Breast epithelium (tissue), 4 donors: ENCODE results near the gene FSIP1. TPM values are rescaled to one million over a fixed set of nuclear protein-coding genes. Genes with fewer than 3 reads are reported as not detected.
A peak's percentile ranks its signal among the peaks of the same experiment; 100 is the strongest.

ENCODE experiments used
- DNase-seq, 2 donors: peaks; one replicate each; pipeline ENCODE4 v3.0.0-alpha.2; 2019; ENCODE audit warnings: low spot score in 2 of 2
- H3K27ac ChIP-seq, 2 donors: fragments of 200-600 bp; sonication (generic) in 1 of 2; one replicate each; pipeline ENCODE4 v1.5.1; 2016 to 2019; ENCODE audit warnings: mild to moderate bottlenecking in 1 of 2
- H3K27me3 ChIP-seq, 2 donors: fragments of 200-600 bp; sonication (generic) in 1 of 2; one replicate each; pipeline versions ENCODE4 v1.5.1 to v1.6.0; 2017 to 2019; ENCODE audit warnings: control low read depth in 1 of 2, mild to moderate bottlenecking in 1 of 2
- H3K36me3 ChIP-seq: fragments of 200-600 bp; one replicate; pipeline ENCODE4 v1.5.1; 2019
- H3K4me1 ChIP-seq, 2 donors: fragments of 200-600 bp; sonication (generic); one replicate each; pipeline ENCODE4 v1.5.1; 2016 to 2019; ENCODE audit warnings: control low read depth in 1 of 2
- H3K4me3 ChIP-seq, 3 donors: fragments of 200-600 bp; sonication (generic); 1 replicate in 2 of 3; 2 replicates in 1 of 3; pipeline ENCODE4 v1.5.1; 2016 to 2019; ENCODE audit warnings: mild to moderate bottlenecking in 3 of 3, moderate library complexity in 2 of 3
- H3K9me3 ChIP-seq, 2 donors: fragments of 200-600 bp; sonication (generic) in 1 of 2; one replicate each; pipeline ENCODE4 v1.5.1; 2016 to 2019; ENCODE audit warnings: control low read depth in 1 of 2
- POLR2A ChIP-seq: fragments of 450-650 bp; IDR thresholded peaks from one replicate; pipeline ENCODE4 v1.6.1; 2016; ENCODE audit warnings: antibody characterized with exemption, mild to moderate bottlenecking, moderate library complexity
- POLR2AphosphoS5 ChIP-seq, 3 donors: sonication (generic); formaldehyde crosslinking; IDR thresholded peaks; one replicate each; pipeline ENCODE4 v1.6.1; 2017; ENCODE audit warnings: antibody characterized with exemption in 3 of 3
- intact Hi-C: fragments of 100-400 bp; cut with DNase I; formaldehyde crosslinking; loops from one replicate; pipeline ENCODE4 v1.15.1; 2023; ENCODE audit warnings: low total_unique reads
- total RNA-seq, 3 donors: library from RNA; depleted of rRNA; stranded (reverse); fragments of >200 nt; gene quantifications; one replicate each; pipeline ENCODE4 v1.1.0, GENCODE V29; 2016
- TF ChIP-seq, protein P1 (sequence below), 3 donors: fragments of 450-650 bp; IDR thresholded peaks; one replicate each; pipeline ENCODE4 v1.5.1; 2016 to 2017; ENCODE audit warnings: antibody characterized with exemption in 3 of 3, mild to moderate bottlenecking in 3 of 3, moderate library complexity in 3 of 3

FSIP1 gene
- total RNA-seq, 3 donors from 2014 or later, result 0.32 to 23.3 (median 16.2) TPM

DNA sequence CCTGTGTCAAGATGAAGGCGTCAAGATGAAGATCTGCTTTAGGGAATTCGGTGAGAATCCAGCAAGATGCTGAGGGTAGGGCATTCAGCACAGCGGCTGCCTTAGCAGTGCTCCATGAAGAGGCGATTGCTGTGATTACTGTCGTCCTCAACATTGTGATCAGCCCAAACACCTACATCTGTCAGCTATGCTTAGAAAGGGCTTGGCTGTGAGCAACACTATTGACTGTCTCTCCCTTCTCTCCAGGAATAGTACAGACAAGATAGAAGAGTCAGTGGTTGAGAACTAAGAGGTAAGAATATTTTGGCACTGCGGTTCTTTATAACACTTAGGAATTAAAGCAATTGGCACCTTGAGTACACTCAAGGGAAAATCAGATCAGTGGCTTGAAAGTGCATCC lies 110.5 kb downstream of the FSIP1 start:
- intact Hi-C loops, result no loop called here
- H3K36me3 ChIP-seq, result no peaks in the 10 kb centered on the region
- no peak overlapping the region for H3K27ac ChIP-seq
- DNase-seq, result no peak
- H3K9me3 ChIP-seq, result no peaks in the 10 kb centered on the region
- H3K4me1 ChIP-seq, result no peaks in the 10 kb centered on the region
- no peaks in the 10 kb centered on the region for H3K27me3 ChIP-seq
- no peak overlapping the region for H3K4me3 ChIP-seq
- no peak for TF ChIP-seq POLR2A

DNA sequence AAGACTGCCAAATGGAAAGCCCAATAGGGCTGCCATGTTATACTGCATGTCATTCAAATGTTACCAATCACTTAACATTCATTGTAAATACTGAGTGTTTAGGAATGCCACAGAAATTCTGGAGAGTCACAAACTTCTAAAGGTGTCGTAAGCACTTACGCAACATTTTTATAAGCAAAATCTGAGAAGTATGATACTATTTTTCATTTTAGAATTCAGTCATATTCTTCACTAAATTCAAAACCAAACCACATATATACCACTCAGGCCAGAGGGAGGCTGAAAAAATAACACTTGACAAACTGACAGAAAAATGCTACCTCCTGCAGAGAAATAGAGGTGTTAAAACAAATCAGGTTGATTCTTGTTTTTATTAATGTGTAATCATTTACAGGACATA lies 112.0 kb downstream of the FSIP1 start:
- Histone ChIP-seq H3K4me1 (no peaks in the 10 kb centered on the region), H3K4me3 (no peak overlapping the region), H3K27ac (no peak overlapping the region), H3K27me3 (no peaks in the 10 kb centered on the region), H3K36me3 (no peaks in the 10 kb centered on the region), H3K9me3 (no peaks in the 10 kb centered on the region)
- TF ChIP-seq POLR2AphosphoS5 (IDR thresholded peaks at IDR 0.05), result no peak
- no peak for TF ChIP-seq POLR2A
- TF ChIP-seq, protein P1, sequence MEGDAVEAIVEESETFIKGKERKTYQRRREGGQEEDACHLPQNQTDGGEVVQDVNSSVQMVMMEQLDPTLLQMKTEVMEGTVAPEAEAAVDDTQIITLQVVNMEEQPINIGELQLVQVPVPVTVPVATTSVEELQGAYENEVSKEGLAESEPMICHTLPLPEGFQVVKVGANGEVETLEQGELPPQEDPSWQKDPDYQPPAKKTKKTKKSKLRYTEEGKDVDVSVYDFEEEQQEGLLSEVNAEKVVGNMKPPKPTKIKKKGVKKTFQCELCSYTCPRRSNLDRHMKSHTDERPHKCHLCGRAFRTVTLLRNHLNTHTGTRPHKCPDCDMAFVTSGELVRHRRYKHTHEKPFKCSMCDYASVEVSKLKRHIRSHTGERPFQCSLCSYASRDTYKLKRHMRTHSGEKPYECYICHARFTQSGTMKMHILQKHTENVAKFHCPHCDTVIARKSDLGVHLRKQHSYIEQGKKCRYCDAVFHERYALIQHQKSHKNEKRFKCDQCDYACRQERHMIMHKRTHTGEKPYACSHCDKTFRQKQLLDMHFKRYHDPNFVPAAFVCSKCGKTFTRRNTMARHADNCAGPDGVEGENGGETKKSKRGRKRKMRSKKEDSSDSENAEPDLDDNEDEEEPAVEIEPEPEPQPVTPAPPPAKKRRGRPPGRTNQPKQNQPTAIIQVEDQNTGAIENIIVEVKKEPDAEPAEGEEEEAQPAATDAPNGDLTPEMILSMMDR (IDR thresholded peaks at IDR 0.05), result no peak
- intact Hi-C loops, result no loop called here
- DNase-seq, result no peak

DNA sequence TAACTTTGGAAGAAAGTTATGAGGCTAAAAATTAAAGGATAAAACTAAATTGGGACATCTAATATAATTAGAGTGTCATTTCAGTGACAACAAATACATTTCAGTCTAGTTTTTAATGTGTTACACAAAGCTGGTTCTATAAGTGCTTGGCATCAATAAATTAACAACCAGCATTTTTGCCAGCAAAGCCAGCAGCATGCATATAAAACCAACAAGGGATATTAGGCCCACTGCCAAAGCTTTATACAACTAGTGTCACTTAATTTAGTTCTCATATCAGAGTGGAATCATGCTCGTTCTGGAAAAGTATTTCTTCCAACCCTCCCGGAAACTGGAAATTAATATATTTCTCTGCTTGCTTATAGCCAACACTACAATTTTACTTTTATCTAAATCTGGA lies 113.0 kb downstream of the FSIP1 start:
- H3K4me1 ChIP-seq, result no peaks in the 10 kb centered on the region
- H3K9me3 ChIP-seq, result no peaks in the 10 kb centered on the region
- no peak overlapping the region for H3K27ac ChIP-seq
- no peaks in the 10 kb centered on the region for H3K36me3 ChIP-seq
- no peak for DNase-seq
- H3K4me3 ChIP-seq, result no peak overlapping the region
- intact Hi-C loops, result no loop called here
- no peak for TF ChIP-seq POLR2AphosphoS5 (IDR thresholded peaks at IDR 0.05)
- H3K27me3 ChIP-seq, result no peaks in the 10 kb centered on the region

DNA sequence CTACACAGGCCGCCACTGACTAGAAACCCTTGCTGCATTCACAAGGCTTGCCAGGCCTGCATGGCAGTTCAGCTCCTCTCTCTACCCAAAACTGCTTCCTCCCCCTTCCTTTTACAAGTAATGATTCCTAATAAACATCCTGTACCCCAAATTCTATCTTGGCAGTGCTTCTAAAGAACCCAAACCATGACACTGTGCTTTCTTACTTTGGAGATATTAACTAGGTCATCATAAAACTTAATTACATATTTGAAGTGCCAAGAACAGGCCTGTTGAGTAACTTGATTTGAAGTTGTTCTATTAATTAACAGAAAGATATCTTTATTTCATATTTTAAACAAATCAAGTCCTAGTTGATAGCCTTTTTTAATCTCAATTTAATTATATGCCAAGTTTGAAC lies 113.4 kb downstream of the FSIP1 start:
- no peaks in the 10 kb centered on the region for H3K27me3 ChIP-seq
- H3K4me1 ChIP-seq, result no peaks in the 10 kb centered on the region
- H3K27ac ChIP-seq, result peak overlapping the region in 1 of 2 donors; percentile 15

DNA sequence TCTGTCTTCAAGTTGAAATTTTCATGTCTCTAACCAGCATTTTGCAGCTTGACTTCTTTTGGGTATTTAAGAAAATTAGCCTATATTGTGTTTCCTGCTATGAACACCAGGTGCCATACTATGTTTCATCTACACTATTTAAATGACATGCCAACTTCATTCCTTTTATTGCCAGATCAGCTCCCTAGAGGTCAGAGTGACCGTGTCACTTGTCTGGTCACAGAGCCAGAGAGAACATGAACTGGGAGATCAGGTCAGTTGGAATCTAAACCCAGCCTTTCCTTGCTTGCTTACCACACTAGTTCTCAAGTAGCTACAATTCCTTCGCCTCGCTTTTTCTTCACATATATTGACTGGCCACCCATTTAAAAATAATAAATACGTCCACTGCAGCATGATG lies 114.2 kb downstream of the FSIP1 start:
- TF ChIP-seq, protein P1 (IDR thresholded peaks at IDR 0.05), result no peak
- no peak for TF ChIP-seq POLR2AphosphoS5 (IDR thresholded peaks at IDR 0.05)
- no peak for TF ChIP-seq POLR2A
- no peaks in the 10 kb centered on the region for H3K4me1 ChIP-seq
- H3K9me3 ChIP-seq, result no peaks in the 10 kb centered on the region
- intact Hi-C loops, result no loop called here
- no peak for DNase-seq
- H3K27me3 ChIP-seq, result no peaks in the 10 kb centered on the region
- H3K4me3 ChIP-seq, result no peak overlapping the region
- no peak overlapping the region for H3K27ac ChIP-seq
- H3K36me3 ChIP-seq, result no peaks in the 10 kb centered on the region

More for the DNA sequence above, 113.4 kb downstream of the FSIP1 start:
- no peaks in the 10 kb centered on the region for H3K36me3 ChIP-seq
- TF ChIP-seq POLR2AphosphoS5 (IDR thresholded peaks at IDR 0.05), result no peak
- TF ChIP-seq, protein P1 (IDR thresholded peaks at IDR 0.05), result no peak
- no peak for TF ChIP-seq POLR2A
- intact Hi-C loops, result no loop called here
- no peaks in the 10 kb centered on the region for H3K9me3 ChIP-seq
- no peak overlapping the region for H3K4me3 ChIP-seq
- DNase-seq, result no peak

DNA sequence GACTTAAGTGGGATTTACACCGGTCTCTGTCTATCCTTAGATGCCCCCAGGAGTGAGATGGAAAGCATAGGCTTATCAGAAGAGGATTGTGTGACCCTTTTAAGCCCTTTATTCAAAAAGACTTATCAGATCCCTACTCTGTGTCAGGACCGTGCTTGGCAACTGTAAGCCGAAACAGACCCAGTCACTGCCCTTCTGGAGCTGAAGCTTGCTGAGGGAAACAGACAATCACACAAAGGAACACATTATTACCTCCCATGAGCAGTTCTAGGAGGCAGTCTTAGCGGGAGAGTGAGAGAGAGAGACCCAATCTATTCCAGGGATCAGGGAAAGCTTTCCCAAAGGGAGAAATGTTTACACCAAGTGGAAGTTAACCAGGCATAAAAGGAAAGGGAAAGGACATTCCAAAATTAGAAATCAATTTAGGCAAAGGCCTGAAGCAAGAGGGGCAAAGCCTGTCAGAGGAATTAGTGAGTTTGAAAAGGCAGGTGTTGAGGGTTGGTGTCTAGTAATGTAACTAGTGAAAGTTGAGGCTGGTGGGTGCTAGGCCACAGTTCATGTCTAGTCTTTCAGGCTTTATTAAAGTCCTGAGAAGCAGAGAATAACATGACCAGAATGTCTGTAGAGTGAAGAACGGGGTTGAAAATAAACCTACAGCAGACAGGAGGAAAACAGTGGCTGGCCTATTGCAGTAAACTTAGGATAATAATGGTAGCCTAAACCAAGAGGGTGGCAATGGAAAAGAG lies 115.1 kb downstream of the FSIP1 start:
- Histone ChIP-seq H3K27me3 (no peaks in the 10 kb centered on the region), H3K4me1 (no peaks in the 10 kb centered on the region), H3K36me3 (no peaks in the 10 kb centered on the region), H3K4me3 (no peak overlapping the region), H3K27ac (no peak overlapping the region), H3K9me3 (no peaks in the 10 kb centered on the region)
- TF ChIP-seq POLR2AphosphoS5 (IDR thresholded peaks at IDR 0.05), result no peak
- TF ChIP-seq, protein P1 (IDR thresholded peaks at IDR 0.05), result no peak
- TF ChIP-seq POLR2A, result no peak
- intact Hi-C loops, result no loop called here
- DNase-seq, result no peak
